DMS79 treated with DMSO at 0.1 percent for 48 hours (cell line): ENCODE data around the gene RTL10.

Experiments
- DNase-seq: peaks from one replicate; lab custom pipeline; 2025; lab: John Stamatoyannopoulos, UW

Gene RTL10

GRCh38 chr22:19822301-19823117 lies 32.2 kb downstream of the RTL10 start:
- no peak for DNase-seq

GRCh38 chr22:19821523-19822300 lies 33.0 kb downstream of the RTL10 start:
- no peak for DNase-seq

DNA sequence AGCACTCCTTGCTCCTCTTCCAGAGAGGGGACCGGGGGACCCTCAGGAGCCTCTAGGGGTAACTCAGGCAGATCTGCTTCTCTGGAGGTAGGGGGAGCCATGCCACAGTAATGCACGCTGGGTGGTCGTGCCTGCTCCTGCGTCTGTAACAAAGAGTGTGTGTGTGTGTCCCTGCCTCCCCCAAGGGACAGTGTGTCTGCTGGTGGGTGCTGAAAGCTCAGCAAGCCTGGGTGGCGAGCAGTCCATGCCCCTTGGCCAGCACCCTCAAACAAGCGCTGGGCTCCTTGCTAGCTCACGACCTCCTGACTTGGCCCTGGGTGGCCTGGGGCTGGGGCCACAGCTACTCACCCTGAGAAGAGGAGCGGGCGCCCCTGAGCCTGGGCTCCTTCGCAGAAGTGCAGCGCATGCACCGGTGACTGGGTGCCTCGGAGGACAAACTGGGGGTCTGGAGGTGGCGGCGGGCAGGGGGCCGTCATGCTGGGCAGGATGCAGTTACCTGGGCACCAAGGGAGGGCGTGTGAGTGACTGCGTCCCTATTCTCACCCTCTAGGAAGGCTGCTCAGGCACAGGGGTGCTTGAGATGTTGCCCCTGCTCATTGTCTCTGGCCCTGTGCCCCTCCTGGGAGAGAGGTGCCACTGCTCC lies 33.7 kb downstream of the RTL10 start:
- DNase-seq: no peak

GRCh38 chr22:19819911-19820879 lies 34.5 kb downstream of the RTL10 start:
- no peak for DNase-seq

- DNase-seq: no peak
Observed at GRCh38 chr22:19819208-19819910, 35.3 kb downstream of the RTL10 start.

DNA sequence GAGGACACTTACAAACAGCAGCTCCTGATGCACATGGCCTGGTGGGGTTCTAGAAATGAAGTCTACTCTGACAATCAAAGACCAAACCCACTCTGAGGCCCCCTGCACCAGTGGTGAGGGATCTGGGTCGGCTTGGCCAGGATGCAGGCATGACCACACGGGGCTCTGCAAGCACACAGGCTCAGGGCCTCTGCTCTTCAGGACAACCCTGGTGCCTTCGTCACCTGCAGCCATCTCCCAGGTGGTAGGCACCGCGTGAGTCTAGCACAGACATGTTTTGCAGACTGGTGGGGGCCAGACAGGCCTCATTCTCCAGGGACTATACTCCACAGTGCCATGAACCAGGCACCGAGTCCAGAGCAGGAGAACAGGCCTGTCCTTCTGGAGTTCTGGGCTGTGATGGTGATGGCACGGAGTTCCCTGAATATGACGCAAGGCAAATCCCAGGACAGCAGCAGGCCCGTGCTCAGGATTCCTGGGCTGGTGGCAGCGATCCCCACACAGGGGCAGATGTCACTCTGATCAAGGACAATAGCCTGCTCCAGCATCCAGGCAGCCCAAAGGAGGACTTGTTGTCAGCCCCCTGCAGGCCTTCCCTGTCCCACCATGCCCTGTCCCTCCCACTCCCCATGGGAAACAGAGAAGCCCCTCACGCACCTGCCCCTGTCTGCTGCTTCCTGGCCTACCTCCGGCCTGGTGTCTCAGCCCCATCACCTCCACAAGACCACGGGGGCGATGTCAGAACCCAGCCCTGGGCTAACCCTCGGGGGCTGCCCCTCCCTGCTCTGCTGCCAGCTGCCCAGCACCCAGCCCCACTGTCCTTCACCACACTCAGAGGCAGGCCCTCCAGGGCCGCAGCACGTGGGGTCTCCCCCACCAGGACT lies 36.1 kb downstream of the RTL10 start:
- DNase-seq: no peak

DNA sequence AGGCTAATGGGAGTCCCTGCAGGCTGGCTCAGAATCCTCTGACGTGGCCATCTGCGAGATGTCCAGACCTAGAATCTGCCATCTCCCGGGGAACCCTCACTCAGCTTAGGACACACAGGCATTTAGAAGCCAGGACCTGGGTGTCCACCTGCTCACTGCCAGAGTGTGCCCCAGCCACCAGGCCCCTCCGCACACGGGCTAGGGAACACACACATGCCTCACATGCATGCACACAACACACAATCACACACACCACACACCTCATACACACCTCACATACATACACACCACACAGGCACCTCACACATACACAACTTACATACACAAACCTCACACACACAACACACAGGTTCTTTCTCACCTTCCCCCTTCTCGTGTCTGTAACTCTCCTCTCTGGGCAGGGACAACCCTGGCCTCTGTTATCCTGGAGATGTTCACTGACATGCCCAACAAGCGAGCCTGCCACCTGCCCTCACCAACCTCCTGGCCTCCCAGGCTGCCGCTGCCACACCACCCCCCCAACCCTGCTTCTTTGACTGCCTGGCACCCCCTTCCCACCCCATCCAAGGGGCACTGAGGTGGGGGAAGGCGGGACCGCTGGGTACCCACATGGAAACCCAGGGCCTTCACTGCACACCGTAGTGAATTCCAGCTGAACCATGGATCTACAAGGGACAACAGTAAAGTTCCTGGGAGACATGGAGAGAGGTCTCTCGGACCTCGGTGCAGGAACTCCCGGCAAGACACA lies 38.1 kb downstream of the RTL10 start:
- no peak for DNase-seq

GRCh38 chr22:19815823-19816290 lies 38.8 kb downstream of the RTL10 start:
- no peak for DNase-seq

- DNase-seq: no peak
Observed at GRCh38 chr22:19815093-19815822, 39.4 kb downstream of the RTL10 start.

DNA sequence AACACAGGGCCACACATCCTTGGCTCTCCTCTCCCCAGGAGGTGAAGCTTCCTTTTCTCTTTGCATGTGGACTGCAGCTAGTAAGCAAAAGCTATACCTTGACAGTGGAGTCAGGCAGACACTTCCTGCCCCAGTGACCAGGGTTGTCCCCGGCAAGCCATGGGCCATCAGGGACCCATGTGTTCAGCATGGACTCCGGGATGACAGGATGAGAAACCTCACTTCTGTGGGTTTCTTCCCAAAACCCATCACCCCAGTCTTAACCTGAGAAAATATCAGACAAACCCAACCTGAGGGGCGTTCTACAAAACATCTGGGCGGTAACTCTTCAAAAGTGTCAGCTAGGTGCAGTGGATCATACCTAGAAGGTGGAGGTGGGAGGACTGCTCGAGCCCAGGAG lies 40.2 kb downstream of the RTL10 start:
- DNase-seq: no peak

DNA sequence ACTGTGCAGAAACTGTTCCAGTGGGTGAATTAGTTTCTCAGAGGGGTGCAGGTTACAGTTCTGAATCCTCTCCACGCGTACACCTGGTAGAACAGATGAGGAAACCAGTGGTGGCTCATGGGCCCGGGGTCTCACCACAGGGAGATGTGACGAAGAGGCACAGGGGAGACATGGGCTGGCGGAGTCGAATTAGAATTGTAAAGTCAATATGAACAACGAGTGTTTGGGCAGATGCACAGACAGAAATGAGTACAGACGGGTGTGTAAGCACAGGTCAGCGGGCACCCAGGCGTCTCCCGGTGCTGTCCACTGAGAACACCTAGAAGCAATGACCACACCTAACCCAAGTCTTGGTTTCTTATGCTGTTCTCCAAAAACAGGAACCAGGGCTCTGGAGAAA lies 41.8 kb downstream of the RTL10 start:
- no peak for DNase-seq

DNA sequence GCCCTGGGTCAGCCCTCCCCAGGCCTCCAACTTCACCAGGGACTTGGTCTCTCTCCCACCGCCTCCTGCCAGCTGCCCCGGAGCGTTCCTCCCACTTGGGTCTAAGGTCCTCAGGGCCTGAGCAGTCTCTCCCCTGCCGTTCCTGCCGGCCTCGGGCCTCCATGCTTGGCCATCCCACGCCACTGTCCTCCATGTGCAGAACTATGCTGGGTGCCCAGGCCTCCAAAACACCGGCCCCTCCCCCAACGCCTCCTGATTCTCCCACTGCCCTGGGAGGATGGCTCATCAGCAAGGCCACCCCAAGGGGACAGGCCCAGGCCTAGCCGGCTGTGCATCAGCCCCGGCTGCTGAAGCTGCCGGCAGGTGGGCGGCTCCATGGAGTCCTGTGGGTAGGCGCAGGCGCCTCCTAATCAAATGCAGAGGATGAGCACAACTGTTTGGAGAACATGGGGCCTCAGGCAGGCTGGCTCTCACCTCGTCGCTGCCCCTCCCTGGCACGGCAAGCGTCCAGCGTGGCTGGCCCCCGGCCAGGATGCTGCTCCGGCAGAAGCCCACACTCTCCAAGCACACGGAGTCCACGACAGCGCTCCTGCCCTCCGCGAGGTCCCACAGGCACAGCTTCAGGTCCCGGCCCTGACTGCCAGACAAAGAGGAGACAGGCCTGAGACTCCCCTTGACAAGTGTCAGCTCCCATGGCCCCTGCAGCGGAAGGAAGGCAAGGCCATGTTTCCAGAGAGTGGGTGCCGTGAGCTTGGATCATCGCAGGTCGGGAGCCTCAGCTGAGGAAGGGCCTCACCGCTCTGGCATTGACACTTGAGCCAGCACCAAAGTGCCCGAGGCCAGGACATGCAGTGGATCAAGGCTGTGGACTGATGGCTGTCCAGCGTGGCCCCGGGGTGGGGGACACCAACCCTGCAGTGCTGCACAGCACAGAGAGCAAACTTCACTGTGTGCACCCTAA lies 42.6 kb downstream of the RTL10 start:
- DNase-seq: no peak

GRCh38 chr22:19811211-19811621 lies 43.5 kb downstream of the RTL10 start:
- DNase-seq: no peak

DNA sequence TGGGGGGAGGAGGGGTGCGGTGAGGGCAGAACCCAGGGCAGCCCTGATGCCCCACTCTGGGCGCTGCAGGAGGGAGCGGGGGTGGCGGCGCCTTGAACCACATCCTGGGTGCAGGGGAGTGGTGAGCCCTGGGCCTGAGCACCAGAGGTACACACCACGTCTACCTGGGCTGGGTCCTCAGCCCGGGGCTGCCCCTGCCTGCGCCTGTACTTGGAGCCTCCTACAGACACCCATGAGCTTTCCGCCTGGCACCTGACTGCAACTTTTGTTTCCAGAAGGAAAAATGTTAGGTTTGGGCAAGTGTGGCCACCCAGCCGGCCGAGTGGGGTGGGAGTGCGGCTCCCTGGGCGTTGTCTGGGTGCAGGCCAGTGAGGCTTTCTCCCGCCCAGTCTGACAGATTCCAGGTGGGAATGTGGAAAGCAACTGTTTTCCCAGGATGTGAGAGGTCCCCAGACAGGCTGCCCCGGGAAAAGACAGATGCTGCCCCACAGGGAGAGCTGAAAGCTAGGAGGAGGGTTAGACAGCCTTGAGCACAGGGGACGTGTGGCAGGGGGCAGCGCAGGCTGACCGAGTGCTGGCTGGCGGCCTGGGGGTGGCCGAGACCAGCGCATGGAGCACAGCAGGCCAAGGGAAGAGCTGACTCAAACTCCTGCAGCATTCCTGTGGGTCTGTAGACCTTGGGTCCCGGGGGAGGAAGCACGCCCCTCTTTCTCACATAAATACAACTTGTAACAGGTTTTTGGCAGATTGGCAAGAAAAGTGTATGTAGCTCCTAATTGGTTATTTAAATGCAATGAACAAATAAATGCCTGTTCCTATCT lies 44.1 kb downstream of the RTL10 start:
- DNase-seq: no peak

GRCh38 chr22:19809741-19810140 lies 44.9 kb downstream of the RTL10 start:
- no peak for DNase-seq

- DNase-seq: no peak
Observed at GRCh38 chr22:19808873-19809478, 45.7 kb downstream of the RTL10 start.
